A549 (cell line): Measurements from ENCODE around the gene THPO. TPM values are rescaled to one million over a fixed set of nuclear protein-coding genes. Genes with fewer than 3 reads are reported as not detected.

Source experiments
- ATAC-seq, 2 experiments: fragments of 200-7000 bp in 1 of 2; fragments of >200 bp in 1 of 2; cut with Nextera tagmentation in 1 of 2; cut with Tn5 transposase in 1 of 2; 3 replicates each; pipeline versions ENCODE4 v1.8.0 to v1.9.1; 2018 to 2020; ENCODE audit warnings: mild to moderate bottlenecking in 1 of 2, moderate library complexity in 1 of 2
- CTCF ChIA-PET: fragments of 300-600 bp; sonication (Branson Sonifier 250); formaldehyde crosslinking; extraction: SDS; loops from one replicate; lab custom pipeline; 2021; ENCODE audit warnings: antibody characterized with exemption, inconsistent platforms; lab: Yijun Ruan, JAX
- POLR2A ChIA-PET: fragments of 350-600 bp; formaldehyde crosslinking; extraction: SDS; loops from one replicate; lab custom pipeline; 2021; ENCODE audit warnings: antibody characterized with exemption, inconsistent platforms; lab: Yijun Ruan, JAX
- DNase-seq, 2 experiments: peaks; one replicate each; pipeline versions ENCODE4 v3.0.0 to v3.0.0-alpha.2; 2011 to 2016; ENCODE audit warnings: low read depth in 1 of 2, low spot score in 1 of 2
- FAIRE-seq: peaks from 2 replicates; lab custom pipeline; 2011; peaks lifted over from hg19 to GRCh38; lab: Jason Lieb, UNC
- H3K27ac ChIP-seq, 2 experiments: fragments of >200 bp; sonication (Bioruptor Twin); formaldehyde crosslinking; 3 replicates each; pipeline ENCODE4 v1.5.1; 2016 to 2017
- H3K4me1 ChIP-seq: fragments of >200 bp; sonication (Bioruptor Twin); formaldehyde crosslinking; 3 replicates; pipeline ENCODE4 v1.6.1; 2016
- H3K4me2 ChIP-seq: fragments of >200 bp; sonication (Bioruptor Twin); formaldehyde crosslinking; 3 replicates; pipeline ENCODE4 v1.6.1; 2016
- H3K4me3 ChIP-seq: fragments of >200 bp; sonication (Bioruptor Twin); formaldehyde crosslinking; 3 replicates; pipeline ENCODE4 v1.5.1; 2016
- H3K9me3 ChIP-seq: fragments of >200 bp; sonication (Bioruptor Twin); formaldehyde crosslinking; 3 replicates; pipeline ENCODE4 v1.6.1; 2016
- BHLHE40 ChIP-seq: IDR thresholded peaks from 2 replicates; pipeline ENCODE4 v1.6.1; 2012; ENCODE audit warnings: low read depth, low read length, inconsistent platforms
- CBX2 ChIP-seq: fragments of 200-600 bp; sonication (generic); IDR thresholded peaks from 2 replicates; pipeline ENCODE4 v1.6.1; 2016; ENCODE audit warnings: low read depth, mild to moderate bottlenecking, borderline replicate concordance
- FOSB ChIP-seq: fragments of 250-450 bp; sonication (Bioruptor Pico); IDR thresholded peaks from 2 replicates; pipeline ENCODE4 v1.5.0; 2020; ENCODE audit warnings: mild to moderate bottlenecking, moderate library complexity
- FOSL2 ChIP-seq, 2 experiments: fragments of 450-650 bp in 1 of 2; fragments of >200 bp in 1 of 2; sonication (Bioruptor Twin) in 1 of 2; formaldehyde crosslinking; IDR thresholded peaks; 2 replicates each; pipeline versions ENCODE4 v1.5.0 to v1.6.1; 2016 to 2020; ENCODE audit warnings: mild to moderate bottlenecking in 1 of 2, moderate library complexity in 1 of 2
- HDAC2 ChIP-seq: fragments of 200-600 bp; sonication (generic); IDR thresholded peaks from 2 replicates; pipeline ENCODE4 v1.6.1; 2016
- HOXA7 ChIP-seq: fragments of 250-450 bp; sonication (Bioruptor Pico); IDR thresholded peaks from 2 replicates; pipeline ENCODE4 v1.5.0; 2020; ENCODE audit warnings: mild to moderate bottlenecking, moderate library complexity
- JUN ChIP-seq, 2 experiments: fragments of >200 bp; sonication (Bioruptor Twin); formaldehyde crosslinking; IDR thresholded peaks; 2 replicates in 1 of 2; 3 replicates in 1 of 2; pipeline ENCODE4 v1.6.1; 2016 to 2017
- PHF8 ChIP-seq: fragments of 200-600 bp; sonication (generic); IDR thresholded peaks from 2 replicates; pipeline ENCODE4 v1.6.1; 2016; ENCODE audit warnings: low read depth, mild to moderate bottlenecking, antibody characterized with exemption, moderate library complexity, borderline replicate concordance
- POLR2AphosphoS2 ChIP-seq: conservative IDR thresholded peaks from 2 replicates; pipeline ENCODE4 v1.6.1; 2012; ENCODE audit warnings: low read length, improper control_type of control experiment, inconsistent platforms
- RCOR1 ChIP-seq: fragments of 150-350 bp; IDR thresholded peaks from 2 replicates; pipeline ENCODE4 v1.6.1; 2014; ENCODE audit warnings: antibody characterized with exemption, low read length, low read depth
- TP53 ChIP-seq: fragments of 250-450 bp; sonication (Bioruptor Pico); IDR thresholded peaks from 2 replicates; pipeline ENCODE4 v1.5.0; 2021; ENCODE audit warnings: mild to moderate bottlenecking, moderate library complexity
- ZC3H11A ChIP-seq: fragments of 450-650 bp; IDR thresholded peaks from 2 replicates; pipeline ENCODE4 v1.6.1; 2014; ENCODE audit warnings: antibody characterized with exemption, mild to moderate bottlenecking
- ZNF302 ChIP-seq: fragments of 250-450 bp; sonication (Bioruptor Pico); IDR thresholded peaks from 2 replicates; pipeline ENCODE4 v1.9.0; 2021; ENCODE audit warnings: inconsistent platforms, mild to moderate bottlenecking, moderate library complexity
- ZSCAN20 ChIP-seq: fragments of 250-450 bp; sonication (Bioruptor Pico); IDR thresholded peaks from 2 replicates; pipeline ENCODE4 v1.8.0; 2022; ENCODE audit warnings: mild to moderate bottlenecking, moderate library complexity
- WGBS: methylation state at CpG from one replicate; pipeline ENCODE4 v1.1.6; 2017; ENCODE audit errors: missing lambda C conversion rate; 5-methylcytosine and 5-hydroxymethylcytosine counted together
- polyA plus RNA-seq, 4 experiments: library from polyadenylated mRNA; depleted of rRNA in 3 of 4; stranded (reverse); fragments of >200 nt; fragmentation: RNase III in 1 of 4; extraction: RNeasy Plus Mini Kit Qiagen cat#74134 plus additional on column Dnase treatment in 1 of 4; gene quantifications; 2 replicates in 3 of 4; 3 replicates in 1 of 4; pipeline ENCODE4 v1.2.3, GENCODE V29; 2011 to 2017
- TF ChIP-seq, protein P1 (sequence below): fragments of 150-350 bp; IDR thresholded peaks from 2 replicates; pipeline ENCODE4 v1.6.1; 2014; ENCODE audit warnings: low read depth, mild to moderate bottlenecking, low read length
- TF ChIP-seq, protein P2 (sequence below): fragments of 200-600 bp; sonication (generic); IDR thresholded peaks from 2 replicates; pipeline ENCODE4 v1.6.1; 2016; ENCODE audit warnings: antibody characterized with exemption, mild to moderate bottlenecking, moderate library complexity
- TF ChIP-seq, protein P3 (sequence below): fragments of 450-650 bp; IDR thresholded peaks from 2 replicates; pipeline ENCODE4 v1.6.1; 2014; ENCODE audit warnings: antibody characterized with exemption
- TF ChIP-seq, protein P4 (sequence below): IDR thresholded peaks from 2 replicates; pipeline ENCODE4 v1.6.1; 2012; ENCODE audit warnings: low read depth, borderline replicate concordance
- TF ChIP-seq, protein P5 (sequence below): IDR thresholded peaks from 2 replicates; pipeline ENCODE4 v1.6.1; 2012
- TF ChIP-seq, protein P6 (sequence below): fragments of 250-450 bp; sonication (Bioruptor Pico); IDR thresholded peaks from 2 replicates; pipeline ENCODE4 v1.5.0; 2020; ENCODE audit warnings: low read depth, mild to moderate bottlenecking, moderate library complexity

THPO gene
- polyA plus RNA-seq, 2 of the 4 experiments (the other 2 are of a cell fraction), result 0.06 TPM; not detected in 1

DNA sequence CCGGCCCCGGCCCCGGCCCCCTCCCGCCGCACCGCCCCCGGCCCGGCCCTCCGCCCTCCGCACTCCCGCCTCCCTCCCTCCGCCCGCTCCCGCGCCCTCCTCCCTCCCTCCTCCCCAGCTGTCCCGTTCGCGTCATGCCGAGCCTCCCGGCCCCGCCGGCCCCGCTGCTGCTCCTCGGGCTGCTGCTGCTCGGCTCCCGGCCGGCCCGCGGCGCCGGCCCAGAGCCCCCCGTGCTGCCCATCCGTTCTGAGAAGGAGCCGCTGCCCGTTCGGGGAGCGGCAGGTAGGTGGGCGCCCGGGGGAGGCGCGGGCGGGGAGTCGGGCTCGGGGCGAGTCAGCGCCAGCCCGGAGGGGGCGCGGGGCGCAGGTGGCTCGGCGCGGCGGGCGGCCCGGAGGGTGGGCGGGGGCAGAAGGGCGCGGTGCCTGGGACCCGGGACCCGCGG, 2.2 kb upstream of the THPO start:
- DNase-seq, result peak in 1 of 2 experiments; percentile 31
- no peaks in the 10 kb centered on the region for H3K9me3 ChIP-seq
- H3K4me2 ChIP-seq, result peak overlapping the region; percentile 100
- ATAC-seq, result peak in 1 of 2 experiments; percentile 62; a peak in 2 of 6 replicates
- WGBS, result no CpG with 5 or more reads among the region's 62 CpGs
- ChIA-PET POLR2A (no interaction called here), CTCF (interaction anchor here (1.4 kb wide), 1 partner anchor 9 kb away, joined by 9 read pairs; no protein-coding TSS in a partner anchor)
- peak overlapping the region; percentile 70 for H3K4me3 ChIP-seq
- TF ChIP-seq PHF8 (no peak), JUN (IDR thresholded peaks at IDR 0.05) (no peak), POLR2AphosphoS2 (no peak), CBX2 (no peak), HDAC2 (no peak)
- TF ChIP-seq, protein P1, sequence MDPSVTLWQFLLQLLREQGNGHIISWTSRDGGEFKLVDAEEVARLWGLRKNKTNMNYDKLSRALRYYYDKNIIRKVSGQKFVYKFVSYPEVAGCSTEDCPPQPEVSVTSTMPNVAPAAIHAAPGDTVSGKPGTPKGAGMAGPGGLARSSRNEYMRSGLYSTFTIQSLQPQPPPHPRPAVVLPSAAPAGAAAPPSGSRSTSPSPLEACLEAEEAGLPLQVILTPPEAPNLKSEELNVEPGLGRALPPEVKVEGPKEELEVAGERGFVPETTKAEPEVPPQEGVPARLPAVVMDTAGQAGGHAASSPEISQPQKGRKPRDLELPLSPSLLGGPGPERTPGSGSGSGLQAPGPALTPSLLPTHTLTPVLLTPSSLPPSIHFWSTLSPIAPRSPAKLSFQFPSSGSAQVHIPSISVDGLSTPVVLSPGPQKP, result no peak
- peak overlapping the region; percentile 63 to 84; a peak in 5 of 6 replicates for H3K27ac ChIP-seq
- H3K4me1 ChIP-seq, result 0 out of 3 replicates have a peak, but pooled peaks cover 4% of the 10 kb centered on the region
- no peak for FAIRE-seq

DNA sequence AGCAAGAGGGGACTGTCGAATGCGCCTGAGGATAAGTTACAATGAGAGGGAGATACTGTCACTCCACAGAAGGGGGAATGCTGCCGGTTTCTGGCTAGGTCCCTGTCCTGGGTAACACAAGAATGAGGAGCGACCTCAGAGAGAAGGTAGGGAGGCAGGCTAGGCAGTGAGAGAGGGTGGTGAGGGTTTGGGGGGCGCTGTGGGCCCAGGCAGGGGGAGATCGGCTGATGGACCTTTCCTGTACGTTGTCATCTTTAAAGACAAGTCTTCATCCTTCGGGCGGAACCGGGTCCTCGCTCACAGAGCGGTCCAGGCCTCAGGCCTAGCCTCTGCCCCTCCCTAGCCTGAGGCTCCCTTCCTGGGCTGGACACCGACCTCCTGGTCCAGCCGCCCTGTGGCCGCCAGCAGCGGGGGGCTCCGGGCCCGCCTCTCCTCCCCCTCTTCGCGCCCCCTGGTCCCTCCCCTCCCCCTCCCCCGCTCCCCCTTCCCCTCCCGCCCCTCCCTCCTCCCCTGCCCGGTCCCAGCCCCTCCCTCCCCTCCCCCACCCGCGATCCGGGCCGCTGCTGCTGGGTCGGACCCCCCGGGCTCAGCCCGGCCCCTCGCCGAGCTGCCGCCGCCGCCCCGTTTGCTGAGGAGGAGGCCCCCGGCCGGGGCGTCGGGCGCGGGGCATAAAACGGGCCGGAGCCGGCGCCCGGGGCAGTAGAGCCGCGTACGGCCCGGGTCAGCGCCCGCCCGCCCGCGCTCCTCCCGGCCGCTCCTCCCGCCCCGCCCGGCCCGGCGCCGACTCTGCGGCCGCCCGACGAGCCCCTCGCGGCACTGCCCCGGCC, 1.6 kb upstream of the THPO start, which contains the start of gene CHRD:
TSS of gene CHRD (plus strand) at position 697 of the 827 bp plus-strand sequence. CDS start 265 bp downstream, outside the sequence.
- ATAC-seq, result peak; percentile 4 to 23; a peak in 1 of 6 replicates
- Histone ChIP-seq H3K4me2 (peak within 1 kb of the TSS; percentile 100), H3K9me3 (no peaks in the 10 kb centered on the region), H3K4me3 (peak within 1 kb of the TSS; percentile 70), H3K27ac (peak within 1 kb of the TSS; percentile 63 to 84; a peak in 5 of 6 replicates), H3K4me1 (0 out of 3 replicates have a peak, but pooled peaks cover 4% of the 10 kb centered on the region)
- POLR2A ChIA-PET, result no interaction called here
- WGBS, result 77% methylated on average over 18 of the region's 71 CpGs
- DNase-seq, result no peak
- CTCF ChIA-PET, result interaction anchor here (0.9 to 1.0 kb wide), 2 partner anchors 11 to 134 kb away, joined by 3 to 5 read pairs; no protein-coding TSS in a partner anchor
- TF ChIP-seq CBX2 (no peak), ZC3H11A (no peak)
- no peak for FAIRE-seq

DNA sequence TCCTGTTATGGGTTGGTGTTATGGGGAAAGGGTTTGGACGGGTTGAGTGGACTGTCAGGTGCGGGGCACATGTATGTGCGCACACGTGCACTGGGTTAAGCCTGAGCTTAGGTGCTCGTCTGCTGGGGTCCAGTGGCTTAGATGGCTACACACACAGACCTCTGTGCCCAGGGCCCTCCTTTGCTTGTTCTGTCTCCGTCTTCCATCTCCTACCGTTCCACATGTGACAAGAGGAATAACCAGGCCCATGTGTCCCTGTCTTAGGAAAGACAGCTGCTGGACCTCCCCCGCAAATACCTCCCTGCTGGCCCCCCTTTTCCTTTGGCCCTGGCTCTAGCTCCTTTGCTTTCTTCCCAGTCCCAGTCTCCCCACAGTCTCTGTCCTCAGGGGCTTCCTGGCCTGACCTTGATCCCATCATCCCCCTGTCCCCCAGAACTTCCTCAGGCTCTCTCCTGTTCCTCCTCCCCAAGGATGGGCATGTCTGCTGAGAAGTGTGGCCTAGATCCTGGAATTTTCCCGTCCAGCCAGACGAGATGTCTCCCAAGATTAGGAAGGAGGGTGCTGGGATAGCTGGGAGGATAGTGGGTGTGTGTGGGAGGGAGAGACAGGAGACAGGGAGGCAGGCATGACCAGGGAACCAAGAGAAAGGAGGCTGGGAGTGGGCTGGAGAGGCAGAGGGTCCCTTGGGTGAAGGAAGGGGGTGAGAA, 797 bp upstream of the THPO start:
- DNase-seq (no peak), ATAC-seq (no peak; a peak in 1 of 6 replicates), FAIRE-seq (no peak)
- no peak overlapping the region for H3K4me3 ChIP-seq
- CTCF ChIA-PET, result interaction anchor here (0.9 to 13.6 kb wide), 4 partner anchors 11 to 162 kb away, joined by 3 to 171 read pairs (median 4); no protein-coding TSS in a partner anchor
- no peaks in the 10 kb centered on the region for H3K9me3 ChIP-seq
- no peak overlapping the region for H3K4me2 ChIP-seq
- 83% methylated on average over 10 of the region's 10 CpGs for WGBS
- POLR2A ChIA-PET, result no interaction called here
- 0 out of 3 replicates have a peak, but pooled peaks cover 4% of the 10 kb centered on the region for H3K4me1 ChIP-seq
- no peak overlapping the region for H3K27ac ChIP-seq
- no peak for TF ChIP-seq RCOR1
- no peak for TF ChIP-seq FOSL2 (IDR thresholded peaks at IDR 0.05)
- no peak for TF ChIP-seq FOSL2 (CRISPR knock-in tag; IDR thresholded peaks at IDR 0.05)
- no peak for TF ChIP-seq BHLHE40
- no peak for TF ChIP-seq FOSB (CRISPR knock-in tag)
- TF ChIP-seq, protein P2, sequence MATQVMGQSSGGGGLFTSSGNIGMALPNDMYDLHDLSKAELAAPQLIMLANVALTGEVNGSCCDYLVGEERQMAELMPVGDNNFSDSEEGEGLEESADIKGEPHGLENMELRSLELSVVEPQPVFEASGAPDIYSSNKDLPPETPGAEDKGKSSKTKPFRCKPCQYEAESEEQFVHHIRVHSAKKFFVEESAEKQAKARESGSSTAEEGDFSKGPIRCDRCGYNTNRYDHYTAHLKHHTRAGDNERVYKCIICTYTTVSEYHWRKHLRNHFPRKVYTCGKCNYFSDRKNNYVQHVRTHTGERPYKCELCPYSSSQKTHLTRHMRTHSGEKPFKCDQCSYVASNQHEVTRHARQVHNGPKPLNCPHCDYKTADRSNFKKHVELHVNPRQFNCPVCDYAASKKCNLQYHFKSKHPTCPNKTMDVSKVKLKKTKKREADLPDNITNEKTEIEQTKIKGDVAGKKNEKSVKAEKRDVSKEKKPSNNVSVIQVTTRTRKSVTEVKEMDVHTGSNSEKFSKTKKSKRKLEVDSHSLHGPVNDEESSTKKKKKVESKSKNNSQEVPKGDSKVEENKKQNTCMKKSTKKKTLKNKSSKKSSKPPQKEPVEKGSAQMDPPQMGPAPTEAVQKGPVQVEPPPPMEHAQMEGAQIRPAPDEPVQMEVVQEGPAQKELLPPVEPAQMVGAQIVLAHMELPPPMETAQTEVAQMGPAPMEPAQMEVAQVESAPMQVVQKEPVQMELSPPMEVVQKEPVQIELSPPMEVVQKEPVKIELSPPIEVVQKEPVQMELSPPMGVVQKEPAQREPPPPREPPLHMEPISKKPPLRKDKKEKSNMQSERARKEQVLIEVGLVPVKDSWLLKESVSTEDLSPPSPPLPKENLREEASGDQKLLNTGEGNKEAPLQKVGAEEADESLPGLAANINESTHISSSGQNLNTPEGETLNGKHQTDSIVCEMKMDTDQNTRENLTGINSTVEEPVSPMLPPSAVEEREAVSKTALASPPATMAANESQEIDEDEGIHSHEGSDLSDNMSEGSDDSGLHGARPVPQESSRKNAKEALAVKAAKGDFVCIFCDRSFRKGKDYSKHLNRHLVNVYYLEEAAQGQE, result no peak
- no peak for TF ChIP-seq ZSCAN20 (CRISPR knock-in tag)
- TF ChIP-seq, protein P3, sequence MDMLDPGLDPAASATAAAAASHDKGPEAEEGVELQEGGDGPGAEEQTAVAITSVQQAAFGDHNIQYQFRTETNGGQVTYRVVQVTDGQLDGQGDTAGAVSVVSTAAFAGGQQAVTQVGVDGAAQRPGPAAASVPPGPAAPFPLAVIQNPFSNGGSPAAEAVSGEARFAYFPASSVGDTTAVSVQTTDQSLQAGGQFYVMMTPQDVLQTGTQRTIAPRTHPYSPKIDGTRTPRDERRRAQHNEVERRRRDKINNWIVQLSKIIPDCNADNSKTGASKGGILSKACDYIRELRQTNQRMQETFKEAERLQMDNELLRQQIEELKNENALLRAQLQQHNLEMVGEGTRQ, result no peak
- TF ChIP-seq, protein P4, sequence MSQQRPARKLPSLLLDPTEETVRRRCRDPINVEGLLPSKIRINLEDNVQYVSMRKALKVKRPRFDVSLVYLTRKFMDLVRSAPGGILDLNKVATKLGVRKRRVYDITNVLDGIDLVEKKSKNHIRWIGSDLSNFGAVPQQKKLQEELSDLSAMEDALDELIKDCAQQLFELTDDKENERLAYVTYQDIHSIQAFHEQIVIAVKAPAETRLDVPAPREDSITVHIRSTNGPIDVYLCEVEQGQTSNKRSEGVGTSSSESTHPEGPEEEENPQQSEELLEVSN, result no peak
- no peak for TF ChIP-seq POLR2AphosphoS2
- TF ChIP-seq, protein P5, sequence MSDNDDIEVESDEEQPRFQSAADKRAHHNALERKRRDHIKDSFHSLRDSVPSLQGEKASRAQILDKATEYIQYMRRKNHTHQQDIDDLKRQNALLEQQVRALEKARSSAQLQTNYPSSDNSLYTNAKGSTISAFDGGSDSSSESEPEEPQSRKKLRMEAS, result no peak
- no peak for TF ChIP-seq HOXA7 (CRISPR knock-in tag)
- no peak for TF ChIP-seq ZNF302 (CRISPR knock-in tag)
- no peak for TF ChIP-seq TP53
- TF ChIP-seq, protein P6, sequence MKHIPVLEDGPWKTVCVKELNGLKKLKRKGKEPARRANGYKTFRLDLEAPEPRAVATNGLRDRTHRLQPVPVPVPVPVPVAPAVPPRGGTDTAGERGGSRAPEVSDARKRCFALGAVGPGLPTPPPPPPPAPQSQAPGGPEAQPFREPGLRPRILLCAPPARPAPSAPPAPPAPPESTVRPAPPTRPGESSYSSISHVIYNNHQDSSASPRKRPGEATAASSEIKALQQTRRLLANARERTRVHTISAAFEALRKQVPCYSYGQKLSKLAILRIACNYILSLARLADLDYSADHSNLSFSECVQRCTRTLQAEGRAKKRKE (CRISPR knock-in tag), result no peak
